Activated CD8-positive, alpha-beta memory T cell treated with anti-CD3 and anti-CD28 coated beads, Interleukin-2, amount 50 U/mL, for 4 hours (primary cell): ENCODE results near the gene FAM170A.

ENCODE experiments used
- DNase-seq: peaks from one replicate; pipeline ENCODE4 v3.0.0-alpha.2; 2020

Gene FAM170A, protein sequence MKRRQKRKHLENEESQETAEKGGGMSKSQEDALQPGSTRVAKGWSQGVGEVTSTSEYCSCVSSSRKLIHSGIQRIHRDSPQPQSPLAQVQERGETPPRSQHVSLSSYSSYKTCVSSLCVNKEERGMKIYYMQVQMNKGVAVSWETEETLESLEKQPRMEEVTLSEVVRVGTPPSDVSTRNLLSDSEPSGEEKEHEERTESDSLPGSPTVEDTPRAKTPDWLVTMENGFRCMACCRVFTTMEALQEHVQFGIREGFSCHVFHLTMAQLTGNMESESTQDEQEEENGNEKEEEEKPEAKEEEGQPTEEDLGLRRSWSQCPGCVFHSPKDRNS

GRCh38 chr5:119629339-119629738, at the start of gene FAM170A:
Gene FAM170A (plus strand): TSS chr5:119629558. CDS start chr5:119629769, 211 bp downstream.
- DNase-seq, result no peak

DNA sequence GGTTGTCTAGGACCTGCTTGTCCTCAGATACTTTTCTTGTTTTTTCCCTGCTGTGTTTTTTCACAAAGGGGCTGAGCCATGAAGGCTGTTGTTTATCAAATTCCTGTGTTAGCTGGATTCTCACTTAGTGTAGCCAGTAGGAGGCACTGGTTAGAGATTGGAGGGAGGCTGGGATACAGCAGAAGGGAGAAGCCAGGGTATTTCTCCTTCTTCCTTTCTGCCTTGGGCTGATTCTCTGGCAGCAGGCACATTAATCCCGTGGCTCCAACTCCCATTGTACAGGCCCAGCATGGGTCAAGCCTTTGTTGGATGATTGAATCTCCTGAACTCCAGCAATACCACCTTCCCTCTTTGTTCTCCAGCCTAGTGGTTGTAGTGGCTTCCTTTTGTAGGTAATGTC, 46.4 kb upstream of the FAM170A start:
- no peak for DNase-seq

- DNase-seq, result no peak
These were observed 45.7 kb upstream of the FAM170A start for GRCh38 chr5:119583684-119584083.

DNA sequence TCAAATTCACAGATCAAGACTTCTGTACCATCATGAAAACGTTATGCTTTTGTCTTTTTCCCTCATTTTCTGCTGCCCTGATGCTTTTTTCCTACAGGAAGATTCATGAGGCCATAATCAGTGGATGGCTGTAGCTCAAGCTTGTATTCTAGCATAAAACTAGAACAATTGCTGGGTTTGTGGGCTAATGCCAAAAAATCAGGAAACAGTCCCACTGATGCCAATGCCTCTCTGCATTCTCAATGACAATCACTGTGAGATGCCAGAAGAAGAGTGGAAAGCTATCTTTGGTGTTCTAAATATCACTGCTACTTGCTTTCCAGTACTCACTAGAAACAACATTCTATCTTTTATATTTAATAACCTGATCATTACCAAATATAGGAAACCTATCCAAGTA, 33.3 kb upstream of the FAM170A start:
- DNase-seq, result no peak

DNA sequence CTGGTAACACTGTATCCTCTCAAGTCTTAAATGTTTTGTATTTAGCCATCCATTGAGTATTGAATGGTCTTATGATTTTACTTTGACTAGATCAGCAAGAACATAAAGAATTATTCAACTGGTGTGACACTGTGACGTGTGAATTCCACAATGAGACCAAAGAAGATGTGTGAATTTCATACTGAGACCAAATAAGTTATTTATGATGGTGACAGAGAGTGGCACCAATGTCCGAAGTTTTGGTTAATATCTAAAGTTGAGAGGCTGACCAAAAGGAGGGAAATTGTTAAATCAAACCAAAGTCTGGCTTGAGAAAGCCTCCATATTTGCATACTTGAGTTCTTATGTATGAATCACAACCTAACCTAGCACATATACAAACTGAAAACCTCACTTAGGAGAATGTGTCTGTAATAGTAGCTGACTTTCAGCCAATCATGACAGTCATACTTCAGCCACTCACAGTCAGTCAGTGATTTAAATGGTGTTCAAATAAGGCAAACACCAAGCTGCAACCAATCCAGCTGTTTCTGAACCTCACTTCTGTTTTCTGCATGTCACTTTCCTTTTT, 31.5 kb upstream of the FAM170A start:
- no peak for DNase-seq

DNA sequence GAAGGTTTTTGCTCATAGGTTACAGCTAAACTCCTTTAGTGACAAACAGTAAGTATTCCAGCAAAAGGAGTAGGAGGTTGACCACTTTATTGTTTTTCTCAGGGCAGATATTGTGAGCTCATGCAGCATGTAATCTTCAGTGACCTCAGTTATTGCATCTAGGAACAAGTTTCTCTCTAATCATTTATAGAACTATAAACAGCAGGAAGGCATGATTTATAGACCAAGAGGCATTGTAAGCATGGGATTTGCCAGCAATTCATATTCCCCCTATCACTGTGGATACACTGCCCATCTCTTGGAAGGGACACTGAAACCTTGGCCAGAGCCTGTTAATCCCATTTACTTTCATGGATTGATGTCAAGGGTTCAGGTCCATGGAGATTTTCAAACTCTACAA, 15.4 kb upstream of the FAM170A start:
- no peak for DNase-seq

DNA sequence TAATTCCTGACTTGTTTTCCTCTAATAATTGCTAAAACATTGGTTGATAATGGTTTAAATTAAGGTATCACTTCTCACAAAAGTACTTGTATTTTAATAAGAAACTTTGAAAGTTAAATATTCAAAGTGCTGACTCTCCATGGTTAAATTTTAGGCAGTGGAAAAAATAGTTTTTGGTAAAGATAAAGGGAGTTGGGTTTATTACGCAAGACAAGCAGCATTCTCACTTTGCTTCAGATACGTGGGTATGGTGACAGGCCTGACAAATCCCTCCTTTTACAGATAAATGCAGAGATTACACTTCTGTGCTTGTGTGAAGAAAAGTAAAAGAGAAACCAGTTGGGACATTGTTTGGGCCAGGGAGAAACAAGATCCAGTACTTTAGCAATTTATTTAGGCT, 14.5 kb upstream of the FAM170A start:
- no peak for DNase-seq

- no peak for DNase-seq
These were observed 3.3 kb upstream of the FAM170A start for GRCh38 chr5:119626086-119626485.

- no peak for DNase-seq
These were observed 1.5 kb downstream of the FAM170A start for GRCh38 chr5:119630752-119631440.

GRCh38 chr5:119631660-119632059, 2.3 kb downstream of the FAM170A start:
- DNase-seq, result no peak

- DNase-seq, result no peak
These were observed 22.1 kb downstream of the FAM170A start for GRCh38 chr5:119651486-119651885.

DNA sequence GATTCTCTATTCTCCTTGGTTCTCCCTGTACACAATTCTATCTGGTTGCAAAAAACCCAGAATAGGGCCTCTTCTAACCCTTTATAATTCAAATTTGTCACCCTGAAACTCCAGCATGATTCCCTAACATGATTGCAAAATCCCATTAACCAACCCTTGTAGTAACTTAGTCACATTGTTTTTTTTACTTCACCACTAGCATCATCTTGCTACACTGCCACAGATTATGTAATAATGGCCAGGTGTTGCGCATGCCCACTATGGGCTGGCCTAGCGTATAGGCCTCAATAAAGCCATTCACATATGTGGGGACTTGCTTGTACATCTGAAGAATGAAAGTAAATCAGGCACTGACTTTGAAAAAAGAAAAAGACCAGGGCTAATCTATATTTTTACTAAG, 25.7 kb downstream of the FAM170A start:
- DNase-seq, result no peak

DNA sequence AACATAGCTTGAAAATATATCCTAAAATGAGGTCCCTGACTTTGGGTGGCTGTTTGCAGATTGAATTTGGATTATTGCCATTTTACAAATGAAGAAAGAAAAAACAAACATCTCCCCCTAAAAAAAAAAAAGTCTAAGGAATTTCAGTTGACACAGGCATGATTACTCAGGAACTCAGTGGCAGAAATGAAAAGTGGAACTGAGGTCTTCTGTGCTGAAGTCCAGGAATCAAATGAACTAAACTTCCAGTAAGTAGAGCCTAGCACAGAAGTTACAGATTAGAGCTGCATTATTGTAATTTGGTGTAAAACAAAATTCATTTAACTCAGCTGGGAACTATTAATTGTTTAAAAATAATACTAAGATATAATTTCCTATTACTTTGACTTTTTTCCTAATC, 26.7 kb downstream of the FAM170A start:
- no peak for DNase-seq

DNA sequence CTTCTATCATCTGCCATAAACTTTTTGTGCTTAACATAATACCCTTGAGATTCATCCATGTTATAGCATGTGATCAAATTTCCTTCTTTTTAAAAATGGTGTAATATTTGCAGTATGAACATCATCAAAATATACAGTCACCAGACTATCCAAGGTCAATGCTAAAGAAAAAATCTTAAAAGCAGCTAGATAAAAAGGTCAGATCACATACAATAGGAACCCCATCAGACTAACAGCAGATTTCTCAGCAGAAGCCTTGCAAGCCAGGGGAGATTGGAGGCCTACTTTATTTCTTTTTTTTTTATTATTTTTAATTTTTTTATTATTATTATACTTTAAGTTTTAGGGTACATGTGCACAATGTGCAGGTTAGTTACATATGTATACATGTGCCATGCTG, 37.2 kb downstream of the FAM170A start:
- no peak for DNase-seq

DNA sequence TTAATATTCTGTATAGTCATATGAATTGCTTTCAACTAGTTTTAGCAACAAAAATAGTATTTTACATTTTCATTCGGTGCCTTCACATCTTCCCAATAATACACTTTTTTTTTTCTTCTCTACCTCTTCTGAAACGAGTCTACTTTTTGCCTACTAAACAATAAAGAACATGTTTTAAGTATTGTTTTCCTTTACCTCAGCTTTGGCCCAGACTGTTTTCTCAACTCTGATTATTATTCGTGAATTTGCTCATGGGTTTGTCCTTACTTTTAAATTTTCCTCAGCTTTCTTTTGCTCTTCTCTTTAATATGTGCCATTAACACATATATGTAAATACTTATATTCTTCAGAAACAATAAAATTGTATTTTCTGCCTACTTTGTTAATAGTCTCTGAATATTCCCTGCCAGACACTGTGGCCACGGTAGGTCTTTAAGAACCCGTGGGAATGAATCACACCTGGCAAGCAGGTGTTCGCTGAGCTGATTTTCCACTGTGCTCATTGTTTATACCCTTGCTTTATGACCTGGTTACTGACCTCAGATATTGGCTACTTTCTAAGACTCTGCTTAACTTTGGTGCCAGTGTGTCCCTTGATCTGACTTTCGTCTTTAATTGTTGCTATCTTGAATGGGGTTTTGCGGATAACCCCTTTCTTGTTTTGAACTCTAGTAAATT, 49.1 kb downstream of the FAM170A start:
- DNase-seq, result no peak

DNA sequence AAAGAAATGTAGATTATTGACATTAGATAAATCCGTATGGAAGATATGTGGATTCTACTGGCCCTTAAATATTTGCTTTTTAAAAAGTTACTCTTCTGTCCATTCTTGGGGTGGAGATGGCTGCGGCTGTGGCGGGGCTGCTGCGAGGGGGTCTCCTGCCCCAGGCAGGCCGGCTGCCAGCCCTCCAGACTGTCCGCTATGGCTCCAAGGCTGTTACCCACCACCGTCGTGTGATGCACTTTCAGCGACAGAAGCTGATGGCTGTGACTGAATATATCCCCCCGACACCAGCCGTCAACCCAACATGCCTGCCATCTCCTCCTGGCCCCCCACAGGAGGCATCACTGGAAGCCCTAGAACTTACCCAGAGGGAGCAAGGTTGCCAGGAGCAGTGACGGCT, 50.7 kb downstream of the FAM170A start:
- no peak for DNase-seq

DNA sequence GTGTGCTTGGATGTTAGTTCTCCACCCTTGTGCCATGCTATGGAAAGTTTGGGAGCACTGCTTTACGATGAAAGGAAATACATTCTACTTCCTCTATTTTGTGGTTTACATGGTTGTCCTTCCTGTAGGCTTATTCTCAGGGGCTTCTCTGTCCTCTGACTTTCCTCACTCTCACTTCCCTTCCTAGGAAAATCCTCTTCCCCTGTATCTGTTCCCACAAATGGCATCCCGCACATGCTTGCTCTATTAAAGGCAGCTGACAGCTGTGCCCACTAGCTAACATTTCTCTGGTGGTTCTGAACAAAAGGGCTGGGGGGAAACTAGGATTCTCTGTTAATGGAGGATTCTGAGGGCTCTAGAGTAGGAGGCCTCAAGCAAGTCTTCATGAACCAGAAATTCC, 52.4 kb downstream of the FAM170A start:
- DNase-seq, result no peak

DNA sequence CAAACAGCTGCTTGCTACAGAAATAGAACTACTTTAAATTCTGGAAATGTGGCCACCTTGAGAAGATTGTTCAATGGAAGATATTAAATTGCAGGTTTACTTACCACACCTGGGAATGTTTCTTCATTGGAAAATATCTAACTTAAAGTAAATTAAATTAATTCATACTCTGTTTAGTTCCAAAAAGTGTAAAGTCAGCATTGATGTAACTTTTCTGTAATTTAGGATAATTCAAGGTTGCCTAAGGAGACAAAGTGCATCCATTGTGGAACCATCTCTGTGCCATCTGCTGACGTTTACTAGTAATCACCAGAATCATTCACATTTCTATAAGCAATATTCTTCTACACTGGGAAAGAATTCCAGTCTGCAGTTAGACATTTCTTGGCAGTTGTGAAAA, 53.0 kb downstream of the FAM170A start:
- no peak for DNase-seq
